Stomach (tissue), 9 donors: ENCODE data around the gene PCDH9. TPM values are rescaled to one million over a fixed set of nuclear protein-coding genes. Genes with fewer than 3 reads are reported as not detected.
A peak's percentile ranks its signal among the peaks of the same experiment; 100 is the strongest.

Experiments
- DNase-seq, 2 donors: peaks; one replicate each; pipeline versions ENCODE4 v3.0.0 to v3.0.0-alpha.2; 2013 to 2019
- H3K27ac ChIP-seq, 5 donors: fragments of 200-600 bp in 4 of 5; sonication (generic) in 4 of 5; one replicate each; pipeline ENCODE4 v1.5.1; 2013 to 2019; ENCODE audit warnings: mild to moderate bottlenecking in 1 of 5, moderate library complexity in 1 of 5
- H3K27me3 ChIP-seq, 3 donors: fragments of 200-600 bp; sonication (generic); one replicate each; pipeline ENCODE4 v1.5.1; 2017 to 2019; ENCODE audit warnings: mixed run types in 1 of 3
- H3K36me3 ChIP-seq, 4 donors: fragments of 200-600 bp; sonication (generic); 1 replicate in 3 of 4; 2 replicates in 1 of 4; pipeline ENCODE4 v1.5.1; 2016 to 2019
- H3K4me1 ChIP-seq, 4 donors: fragments of 200-600 bp; sonication (generic); one replicate each; pipeline ENCODE4 v1.5.1; 2016 to 2019
- H3K4me3 ChIP-seq, 4 donors: fragments of 200-600 bp; sonication (generic) in 3 of 4; one replicate each; pipeline ENCODE4 v1.5.1; 2016 to 2019; ENCODE audit warnings: mild to moderate bottlenecking in 1 of 4
- H3K9me3 ChIP-seq, 4 donors: fragments of 200-600 bp; sonication (generic); one replicate each; pipeline ENCODE4 v1.5.1; 2016 to 2019
- CTCF ChIP-seq, 7 experiments: fragments of 450-650 bp in 4 of 7; fragments of 200-600 bp in 3 of 7; sonication (generic) in 3 of 7; IDR thresholded peaks; one replicate each; pipeline ENCODE4 v1.5.1; 2016 to 2019; ENCODE audit warnings: antibody characterized with exemption in 7 of 7, control low read depth in 2 of 7, mild to moderate bottlenecking in 1 of 7
- EP300 ChIP-seq: sonication (generic); formaldehyde crosslinking; IDR thresholded peaks from one replicate; pipeline ENCODE4 v1.6.1; 2017; ENCODE audit warnings: antibody characterized with exemption
- POLR2A ChIP-seq, 4 donors: fragments of 450-650 bp; IDR thresholded peaks; one replicate each; pipeline ENCODE4 v1.6.1; 2016; ENCODE audit warnings: antibody characterized with exemption in 4 of 4, control low read depth in 2 of 4, mild to moderate bottlenecking in 1 of 4, moderate library complexity in 1 of 4
- POLR2AphosphoS5 ChIP-seq, 3 donors: sonication (generic); formaldehyde crosslinking; IDR thresholded peaks; one replicate each; pipeline ENCODE4 v1.6.1; 2016; ENCODE audit warnings: antibody characterized with exemption in 3 of 3
- WGBS, 5 donors: extraction: QIAGEN DNeasy Blood & Tissue Kit in 3 of 5; methylation state at CpG; one replicate each; pipeline versions ENCODE4 v1.1.5 to v1.1.7; 2013 to 2018; 5-methylcytosine and 5-hydroxymethylcytosine counted together
- intact Hi-C: fragments of 100-400 bp; cut with DNase I; formaldehyde crosslinking; loops from one replicate; pipeline ENCODE4 v1.15.1; 2023; ENCODE audit warnings: low total_unique reads
- polyA plus RNA-seq, 3 donors: library from polyadenylated mRNA; stranded (reverse); fragments of 200-250 nt; gene quantifications; one replicate each; pipeline ENCODE4 v1.2.3, GENCODE V29; 2013
- total RNA-seq, 5 donors: library from RNA; depleted of rRNA; stranded (reverse); fragments of >200 nt; gene quantifications; one replicate each; pipeline versions ENCODE4 v1.1.0 to v1.2.3, GENCODE V29; 2014 to 2016
- donor health status: healthy with polysubstance abuse.
- donor health status: Bipolar disorder and iron deficiency.
- donor health status: healthy.

PCDH9 gene
- total and polyA plus RNA-seq, 8 donors, result 0.40 to 36.2 (median 3.7) TPM

GRCh38 chr13:66657165-66657881, 572.8 kb downstream of the PCDH9 start:
- no peaks in the 10 kb centered on the region for H3K36me3 ChIP-seq
- intact Hi-C loops, result no loop called here
- H3K4me3 ChIP-seq, result no peak overlapping the region
- 32 to 45% (median 41%) methylated on average over 6 of the region's 6 CpGs for WGBS, 5 donors
- H3K27me3 ChIP-seq, result no peaks in the 10 kb centered on the region
- peaks cover 0 to 19% (median 7%) of the 10 kb centered on the region in 4 donors for H3K4me1 ChIP-seq
- no peaks in the 10 kb centered on the region for H3K9me3 ChIP-seq
- peak; percentile 80 for DNase-seq
- no peak overlapping the region for H3K27ac ChIP-seq
- no peak for TF ChIP-seq POLR2A (IDR thresholded peaks at IDR 0.05)
- peak in 1 of 3 donors; percentile 54 for TF ChIP-seq POLR2AphosphoS5 (IDR thresholded peaks at IDR 0.05)

GRCh38 chr13:66655847-66656454, 574.2 kb downstream of the PCDH9 start:
- Histone ChIP-seq H3K4me1 (peaks cover 0 to 19% (median 7%) of the 10 kb centered on the region in 4 donors), H3K27ac (no peak overlapping the region), H3K9me3 (no peaks in the 10 kb centered on the region), H3K36me3 (no peaks in the 10 kb centered on the region), H3K4me3 (no peak overlapping the region), H3K27me3 (no peaks in the 10 kb centered on the region)
- DNase-seq, result no peak
- TF ChIP-seq CTCF (IDR thresholded peaks at IDR 0.05) (no peak), POLR2A (IDR thresholded peaks at IDR 0.05) (no peak), POLR2AphosphoS5 (IDR thresholded peaks at IDR 0.05) (no peak), EP300 (no peak)
- 79 to 91% (median 88%) methylated on average over 2 of the region's 2 CpGs for WGBS, 5 donors
- intact Hi-C loops, result no loop called here

GRCh38 chr13:66644855-66645460, 585.2 kb downstream of the PCDH9 start:
- Histone ChIP-seq H3K4me3 (no peak overlapping the region), H3K4me1 (no peaks in the 10 kb centered on the region), H3K27ac (no peak overlapping the region), H3K36me3 (no peaks in the 10 kb centered on the region), H3K27me3 (no peaks in the 10 kb centered on the region), H3K9me3 (no peaks in the 10 kb centered on the region)
- TF ChIP-seq CTCF (IDR thresholded peaks at IDR 0.05), result no peak
- TF ChIP-seq POLR2A (IDR thresholded peaks at IDR 0.05), result no peak
- no peak for TF ChIP-seq EP300
- TF ChIP-seq POLR2AphosphoS5 (IDR thresholded peaks at IDR 0.05), result no peak
- 79 to 85% (median 84%) methylated on average over 3 of the region's 3 CpGs for WGBS, 5 donors
- no peak for DNase-seq
- intact Hi-C loops, result no loop called here

- no peaks in the 10 kb centered on the region for H3K4me1 ChIP-seq
- H3K27ac ChIP-seq, result no peak overlapping the region
- TF ChIP-seq POLR2A (IDR thresholded peaks at IDR 0.05) (no peak), EP300 (no peak), POLR2AphosphoS5 (IDR thresholded peaks at IDR 0.05) (no peak), CTCF (IDR thresholded peaks at IDR 0.05) (no peak)
- H3K36me3 ChIP-seq, result no peaks in the 10 kb centered on the region
- H3K4me3 ChIP-seq, result no peak overlapping the region
- H3K9me3 ChIP-seq, result no peaks in the 10 kb centered on the region
- intact Hi-C loops, result no loop called here
- DNase-seq, result no peak
- WGBS, 5 donors, result 66 to 82% (median 75%) methylated on average over 2 of the region's 2 CpGs
- H3K27me3 ChIP-seq, result no peaks in the 10 kb centered on the region
These were observed 589.9 kb downstream of the PCDH9 start for GRCh38 chr13:66640231-66640630.
